NCI-H146 (cell line): Measurements from ENCODE around the gene HDHD3.
"Not testable (repeated sequence)": the region's sequence is repeated elsewhere in the genome, so short reads cannot be mapped to it uniquely, and the experiment has no call there.

Source experiments
- DNase-seq: peaks from one replicate; lab custom pipeline; 2025; lab: John Stamatoyannopoulos, UW

The HDHD3 gene, protein sequence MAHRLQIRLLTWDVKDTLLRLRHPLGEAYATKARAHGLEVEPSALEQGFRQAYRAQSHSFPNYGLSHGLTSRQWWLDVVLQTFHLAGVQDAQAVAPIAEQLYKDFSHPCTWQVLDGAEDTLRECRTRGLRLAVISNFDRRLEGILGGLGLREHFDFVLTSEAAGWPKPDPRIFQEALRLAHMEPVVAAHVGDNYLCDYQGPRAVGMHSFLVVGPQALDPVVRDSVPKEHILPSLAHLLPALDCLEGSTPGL

DNA sequence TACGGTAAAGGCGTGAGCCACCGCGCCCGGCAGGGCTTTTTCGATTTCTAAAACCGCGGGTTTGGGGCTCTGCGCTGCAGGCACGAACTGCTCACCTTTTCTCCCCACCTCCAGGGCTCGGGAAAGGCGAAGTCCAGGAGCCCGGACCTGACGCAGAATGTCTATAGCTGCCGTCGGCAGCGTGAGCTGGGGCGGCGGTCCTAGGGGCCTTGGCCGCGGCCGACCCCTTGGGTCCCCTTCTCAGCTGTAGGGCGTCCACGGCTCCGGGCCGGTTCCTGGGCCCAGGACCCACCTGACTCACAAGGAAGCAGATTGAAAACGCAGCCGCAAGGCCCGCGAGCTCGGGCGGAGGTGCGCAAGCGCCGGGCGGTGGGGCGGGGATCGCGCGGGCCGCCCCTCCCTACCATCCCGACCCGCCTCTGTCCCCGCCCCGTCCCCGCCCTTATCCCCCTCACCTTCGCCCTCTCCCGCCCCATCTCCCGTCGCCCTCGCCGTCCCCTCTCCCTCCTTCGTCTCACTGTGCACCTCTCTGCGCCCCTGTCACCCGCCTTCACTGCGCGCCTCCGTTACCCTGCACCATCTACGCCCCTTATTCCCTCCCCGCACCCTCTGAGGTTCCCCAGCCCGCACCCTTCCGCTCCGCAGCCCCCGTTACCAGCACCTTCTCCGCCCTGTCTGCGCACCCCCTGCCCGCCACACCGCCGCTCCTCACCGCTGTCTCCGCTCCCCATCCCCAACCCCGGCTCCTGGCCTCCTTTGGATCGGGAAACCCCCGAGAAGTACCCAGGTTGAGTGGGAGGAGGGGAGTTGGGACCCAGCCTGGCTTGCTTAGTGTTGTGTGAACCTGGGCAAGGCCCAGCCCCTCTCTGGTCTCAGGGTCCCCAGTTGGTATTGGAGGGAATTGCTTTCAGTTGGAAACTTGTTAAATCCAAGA is at the start of gene HDHD3:
HDHD3 (minus strand) TSS at position 353 of the 934 bp plus-strand sequence. CDS start 2,632 bp downstream, outside the sequence.
- DNase-seq, result peak; percentile 81

DNA sequence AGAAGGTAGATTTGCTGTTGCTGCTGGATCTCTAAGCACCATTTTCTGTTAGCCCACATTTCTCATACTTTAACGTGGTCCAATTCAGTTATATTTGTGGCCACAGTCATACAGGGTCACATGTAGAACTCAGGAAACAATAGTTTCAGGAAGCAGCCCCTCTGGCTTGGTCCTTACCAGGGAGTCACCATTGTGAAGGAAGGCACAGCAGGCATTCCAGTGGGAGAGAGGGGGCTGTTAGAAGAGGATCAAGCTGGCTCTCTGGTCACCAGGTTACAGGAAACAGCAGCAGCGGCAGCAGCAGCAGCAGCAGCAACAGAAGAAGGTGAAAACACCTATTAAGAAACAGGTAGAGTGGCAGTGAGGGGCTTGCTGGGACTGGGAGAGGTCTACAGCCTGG is 48.3 kb upstream of the HDHD3 start:
- peak; percentile 24 for DNase-seq

DNA sequence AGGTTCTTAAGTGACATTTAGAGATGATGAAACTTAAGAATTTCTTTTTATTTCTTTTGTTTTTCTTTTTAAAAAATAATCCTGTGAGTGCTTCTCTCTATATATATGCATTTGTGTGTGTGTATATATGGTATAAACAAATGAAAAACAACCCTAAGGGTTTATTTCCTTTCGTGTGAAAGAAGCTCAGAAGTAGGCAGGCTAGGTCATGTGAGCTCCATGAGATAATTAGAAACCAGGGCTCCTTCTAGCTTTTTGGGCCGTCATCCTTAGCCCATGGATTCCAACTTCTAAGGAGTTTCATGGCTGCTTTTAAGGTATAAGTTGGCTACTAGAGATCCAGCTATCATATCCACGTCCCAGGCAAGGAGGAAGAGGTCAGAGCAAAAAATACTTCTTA is 44.9 kb upstream of the HDHD3 start:
- no peak for DNase-seq

DNA sequence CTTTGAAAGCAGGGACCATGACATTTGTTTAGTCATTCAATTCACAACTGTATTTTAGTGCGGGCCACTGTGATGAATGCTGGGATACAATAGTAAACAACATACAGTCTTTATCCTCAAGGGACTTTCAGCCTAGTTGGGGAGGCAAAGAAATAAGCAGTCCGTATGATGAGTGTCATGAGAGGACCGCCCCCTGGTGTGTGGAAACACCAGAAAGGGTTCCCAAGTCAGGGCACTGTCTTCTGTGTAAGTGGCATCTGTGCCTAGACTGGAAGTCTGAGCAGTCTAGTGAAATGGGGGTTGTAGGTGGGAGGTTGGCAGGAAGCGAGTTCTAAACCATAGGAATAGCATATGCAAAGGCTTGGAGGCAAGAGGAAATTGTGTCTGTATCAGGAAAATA is 40.6 kb upstream of the HDHD3 start:
- DNase-seq, result no peak

DNA sequence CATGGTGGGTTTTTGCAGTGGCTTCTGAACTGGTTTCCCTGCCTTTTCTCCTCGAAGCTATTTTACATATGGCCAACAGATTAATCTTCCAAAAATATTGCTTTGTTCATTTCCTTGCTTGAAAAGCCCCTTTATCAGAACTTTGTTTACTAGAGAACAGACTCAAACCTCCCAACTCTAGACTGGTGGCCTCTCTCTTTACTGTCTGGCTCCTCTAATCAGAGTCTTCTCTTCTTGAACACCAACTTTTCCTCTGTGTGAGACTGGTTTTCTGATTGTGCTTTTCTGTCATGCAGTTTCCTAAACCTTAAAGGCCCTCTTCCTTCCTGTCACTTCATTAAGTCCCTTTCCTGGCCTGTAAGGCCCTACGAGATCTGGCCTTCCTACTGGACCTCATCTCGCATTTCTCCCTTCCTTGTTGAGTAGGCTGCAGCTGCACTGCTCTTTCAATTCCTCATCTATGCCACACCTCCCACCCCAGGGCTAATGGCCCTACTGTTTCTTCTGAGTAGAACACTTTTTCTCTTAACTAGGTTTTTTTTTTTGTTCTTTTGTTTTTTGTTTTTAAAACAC is 39.4 kb upstream of the HDHD3 start:
- no peak for DNase-seq

DNA sequence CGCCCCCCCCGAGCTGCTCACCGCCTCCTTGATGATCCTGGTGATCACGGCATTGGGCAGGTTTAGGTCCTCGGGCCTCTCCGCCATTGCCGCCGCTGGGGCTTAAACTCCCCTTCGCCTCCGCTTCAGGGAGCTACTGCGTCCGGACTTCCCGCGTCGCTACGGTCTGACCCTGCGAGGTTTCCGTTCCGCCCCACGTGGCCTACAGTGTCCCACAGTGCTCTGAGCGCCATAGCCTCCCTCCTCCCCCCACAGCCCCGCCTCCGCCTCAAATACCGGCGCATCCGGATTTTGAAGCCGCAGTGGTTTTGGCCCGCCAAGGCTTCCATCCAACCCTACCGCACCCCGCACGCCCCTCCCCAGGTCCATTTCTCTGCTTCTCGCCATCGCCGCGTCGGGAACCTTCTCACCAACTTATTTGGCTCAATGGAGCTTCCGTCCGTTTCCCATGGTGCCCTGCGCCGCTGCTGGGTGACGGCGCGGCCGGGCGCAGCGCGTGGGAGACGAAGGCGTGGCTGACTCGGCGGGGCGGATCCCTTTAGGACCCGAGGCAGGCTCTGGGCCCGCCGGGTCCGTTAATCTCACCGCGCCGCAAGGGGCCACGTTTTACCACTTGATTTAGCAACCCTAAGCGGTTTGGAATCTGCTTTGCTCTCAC is 33.5 kb upstream of the HDHD3 start, which contains the start of the genes C9orf43 and POLE3:
C9orf43 (plus strand) TSS at position 541 of the 658 bp plus-strand sequence. CDS start 2,747 bp downstream, outside the sequence.
POLE3 (minus strand) TSS at position 469 of the 658 bp plus-strand sequence; CDS start at position 87, 382 bp downstream.
- DNase-seq, result peak; percentile 92

DNA sequence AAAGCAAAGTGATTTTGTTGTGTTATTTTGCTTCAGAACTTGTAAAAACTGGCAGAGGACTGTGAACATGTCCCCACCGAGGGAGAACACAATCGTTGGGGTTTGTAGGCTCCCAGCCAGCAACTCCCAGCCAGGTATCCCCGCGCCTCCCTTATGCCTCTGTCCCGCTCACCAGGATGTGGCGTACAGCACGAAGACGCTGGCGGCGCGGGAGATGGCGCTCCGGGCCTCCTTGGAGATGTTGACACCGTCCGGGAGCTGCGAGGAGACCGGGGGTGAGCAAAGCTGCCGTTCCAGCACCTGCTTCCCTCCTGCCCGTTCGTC is 33.1 kb upstream of the HDHD3 start:
- no peak for DNase-seq

DNA sequence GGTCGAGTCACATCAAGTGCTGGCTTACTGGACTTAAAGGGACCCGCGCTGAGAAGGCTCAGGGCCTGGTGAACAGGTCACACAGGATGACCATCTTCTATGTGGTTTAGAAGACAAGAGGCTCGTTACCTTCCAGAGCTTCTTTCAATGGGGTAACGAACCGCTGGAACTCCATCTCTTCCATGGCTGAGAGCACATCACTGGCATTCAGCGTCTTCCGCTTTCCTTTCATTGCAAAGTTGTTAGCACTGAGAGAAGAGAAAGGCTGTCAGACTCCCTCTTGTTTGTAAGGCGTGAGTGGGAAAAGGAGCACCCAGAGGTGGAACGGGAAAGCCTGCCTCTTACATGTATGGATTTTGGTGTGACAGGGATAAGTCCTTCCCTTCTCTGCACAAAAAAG is 32.7 kb upstream of the HDHD3 start:
- no peak for DNase-seq

DNA sequence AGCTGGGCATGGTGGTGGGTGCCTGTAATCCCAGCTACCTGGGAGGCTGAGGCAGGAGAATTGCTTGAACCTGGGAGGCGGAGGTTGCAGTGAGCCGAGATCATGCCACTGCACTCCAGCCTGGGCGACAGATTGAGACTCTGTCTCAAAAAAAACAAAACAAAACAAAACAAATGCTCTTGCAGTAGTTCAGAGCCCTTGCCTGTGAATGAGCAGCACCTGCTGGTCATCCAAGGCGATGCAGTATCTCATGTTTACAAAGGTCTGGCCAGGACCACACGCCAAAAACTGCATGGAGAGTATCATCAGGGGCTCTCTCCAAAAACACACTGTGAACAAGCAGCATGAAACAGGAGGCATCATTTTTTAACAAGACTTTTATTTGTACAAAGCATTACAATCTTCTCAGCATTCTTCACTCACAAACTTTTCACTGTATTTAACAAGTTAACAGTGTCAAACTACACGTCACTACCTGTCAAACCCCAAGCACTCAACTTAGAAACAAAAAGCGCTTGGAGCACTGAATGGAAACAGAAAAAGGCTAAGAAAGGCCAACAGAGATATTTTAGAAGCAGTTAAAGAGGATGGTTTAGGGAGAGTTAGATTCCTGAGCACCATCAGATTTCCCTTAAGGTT is 30.2 kb upstream of the HDHD3 start:
- peak; percentile 33 for DNase-seq

DNA sequence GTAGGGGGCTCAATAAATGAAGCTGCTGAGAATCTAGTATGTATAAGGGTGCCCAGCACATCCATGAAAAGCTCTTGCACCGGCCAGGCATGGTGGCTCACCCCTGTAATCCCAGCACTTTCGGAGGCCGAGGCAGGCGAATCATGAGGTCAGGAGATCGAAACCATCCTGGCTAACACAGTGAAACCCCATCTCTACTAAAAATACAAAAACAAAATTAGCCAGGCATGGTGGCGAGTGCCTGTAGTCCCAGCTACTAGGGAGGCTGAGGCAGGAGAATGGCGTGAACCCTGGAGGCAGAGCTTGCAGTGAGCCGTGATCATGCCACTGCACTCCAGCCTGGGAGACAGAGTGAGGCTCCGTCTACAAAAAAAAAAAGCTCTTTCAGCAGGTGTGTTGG is 29.6 kb upstream of the HDHD3 start:
- not testable (repeated sequence) for DNase-seq

DNA sequence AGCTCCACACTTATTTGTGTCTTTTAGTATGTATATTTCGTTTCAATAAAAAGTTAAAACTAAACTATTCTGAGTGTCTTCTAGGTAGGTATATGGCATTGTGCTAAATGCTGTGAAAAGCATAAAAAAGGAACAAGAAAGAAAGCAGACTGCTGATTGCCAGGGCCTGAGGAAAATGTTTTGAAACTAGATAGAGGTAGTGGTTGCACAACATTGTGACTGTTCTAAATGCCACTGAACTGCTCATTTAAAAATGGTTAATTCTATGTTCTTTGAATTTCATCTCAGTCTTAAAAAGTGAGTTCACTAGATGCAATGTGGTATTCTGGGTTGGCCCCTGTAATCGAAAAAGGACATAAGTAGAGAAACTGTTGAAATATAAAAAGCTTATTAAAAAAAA is 26.9 kb upstream of the HDHD3 start:
- no peak for DNase-seq

DNA sequence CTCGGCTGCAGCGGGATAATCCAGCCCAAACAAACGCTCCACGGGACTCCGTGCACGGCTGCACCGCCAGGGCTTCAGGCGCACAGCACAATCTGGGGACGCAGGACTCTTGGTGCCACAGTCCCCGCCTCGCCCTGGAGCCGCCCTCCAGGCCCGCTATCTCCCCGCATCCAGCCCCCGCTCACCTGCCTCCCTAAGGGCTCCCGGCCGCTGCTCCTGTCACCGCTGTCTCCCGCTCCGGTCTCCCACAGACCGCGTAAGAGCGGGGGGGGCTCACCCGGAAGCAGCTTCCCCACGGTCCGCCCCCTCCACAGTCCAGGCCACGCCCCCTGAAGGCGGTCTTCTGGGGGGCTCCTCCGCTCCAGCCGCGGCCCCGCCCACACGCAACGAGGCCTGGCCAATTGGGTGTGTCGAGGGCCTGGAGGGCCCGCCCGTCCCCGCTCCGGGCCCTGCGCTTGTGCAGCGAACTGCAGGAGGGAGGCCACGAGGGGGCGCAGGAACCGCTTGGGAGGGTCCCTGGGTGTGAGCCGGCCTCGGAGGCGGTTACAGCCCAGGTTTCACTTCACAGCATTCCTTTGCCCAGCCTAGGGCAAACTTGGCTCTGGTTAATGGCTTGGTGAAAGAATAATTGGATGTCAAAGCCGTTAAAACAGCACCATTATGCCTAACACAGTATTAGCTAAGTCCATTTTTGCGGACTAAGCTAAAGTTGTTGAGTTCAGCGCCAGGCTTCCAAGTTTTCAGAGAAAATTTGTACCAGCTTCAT is 24.4 kb upstream of the HDHD3 start, which contains the start of gene ALAD:
ALAD (minus strand) TSS at position 258 of the 766 bp plus-strand sequence. CDS start 7,725 bp downstream, outside the sequence.
- peak; percentile 96 for DNase-seq

DNA sequence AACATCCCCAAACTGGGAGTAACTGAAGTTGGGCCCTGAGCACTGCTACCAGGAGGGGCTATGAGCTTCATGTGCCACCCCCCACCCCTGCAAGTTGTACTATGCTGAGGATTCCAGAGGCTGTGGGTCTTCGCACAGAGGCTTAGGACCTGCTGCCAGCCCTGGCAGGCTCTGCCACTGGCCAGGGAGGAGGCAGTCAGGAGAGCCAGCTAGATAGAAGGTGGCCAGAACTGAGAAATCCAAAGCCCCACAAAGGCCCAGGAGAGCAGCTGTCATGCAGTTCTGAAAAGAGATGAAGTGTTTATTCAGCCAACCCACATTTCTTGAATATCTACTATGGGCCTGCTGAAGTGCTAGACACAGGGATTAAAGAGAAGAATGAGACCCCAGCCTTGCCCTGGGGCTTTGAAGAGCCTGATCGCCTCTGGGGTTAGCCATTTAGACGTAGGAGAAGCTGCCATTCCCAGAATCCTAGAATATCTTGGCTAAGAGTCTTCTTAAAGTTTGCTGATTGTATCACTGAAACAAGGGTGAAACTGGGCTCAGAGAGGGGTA is 22.9 kb upstream of the HDHD3 start:
- no peak for DNase-seq

DNA sequence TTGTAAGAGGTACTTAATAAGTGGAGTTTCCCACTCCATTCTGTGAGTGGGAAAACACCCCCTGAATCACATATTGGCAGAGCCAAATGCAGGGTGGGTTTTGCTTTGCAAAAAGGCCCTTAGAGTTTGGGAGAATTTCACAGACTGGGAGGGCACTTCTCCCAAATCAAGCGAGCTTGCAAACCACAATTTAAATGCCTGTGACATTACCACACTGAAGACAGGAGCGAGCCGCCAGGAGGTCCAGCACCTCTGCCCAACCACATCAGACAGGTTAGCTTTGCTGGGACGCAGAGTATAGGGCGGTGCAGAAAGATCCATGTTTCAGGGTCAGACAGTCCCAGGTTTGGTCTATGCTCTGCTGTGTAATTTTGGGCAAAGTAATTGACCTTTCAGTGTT is 22.0 kb upstream of the HDHD3 start:
- DNase-seq, result no peak

DNA sequence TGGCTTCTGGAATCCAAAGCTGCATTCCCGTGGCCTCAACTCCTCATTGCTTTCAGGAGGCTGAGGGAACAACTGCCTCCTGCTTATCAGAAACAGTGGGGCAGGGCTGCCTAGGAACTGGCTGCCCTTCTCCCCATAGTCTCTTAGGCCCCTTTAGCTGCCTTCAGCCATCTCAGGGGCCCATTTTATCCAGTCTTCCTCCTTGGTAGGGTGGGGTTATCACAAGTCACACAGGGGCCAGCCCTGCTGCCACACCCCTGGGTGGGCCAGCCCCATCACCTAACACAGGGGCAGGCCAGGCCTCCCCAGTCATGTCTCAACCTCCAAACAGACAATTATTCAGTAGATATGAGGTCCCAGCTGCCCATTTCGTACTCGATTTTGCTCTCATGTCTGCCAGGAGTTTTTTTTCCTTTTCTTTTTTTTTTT is 20.4 kb upstream of the HDHD3 start:
- no peak for DNase-seq

DNA sequence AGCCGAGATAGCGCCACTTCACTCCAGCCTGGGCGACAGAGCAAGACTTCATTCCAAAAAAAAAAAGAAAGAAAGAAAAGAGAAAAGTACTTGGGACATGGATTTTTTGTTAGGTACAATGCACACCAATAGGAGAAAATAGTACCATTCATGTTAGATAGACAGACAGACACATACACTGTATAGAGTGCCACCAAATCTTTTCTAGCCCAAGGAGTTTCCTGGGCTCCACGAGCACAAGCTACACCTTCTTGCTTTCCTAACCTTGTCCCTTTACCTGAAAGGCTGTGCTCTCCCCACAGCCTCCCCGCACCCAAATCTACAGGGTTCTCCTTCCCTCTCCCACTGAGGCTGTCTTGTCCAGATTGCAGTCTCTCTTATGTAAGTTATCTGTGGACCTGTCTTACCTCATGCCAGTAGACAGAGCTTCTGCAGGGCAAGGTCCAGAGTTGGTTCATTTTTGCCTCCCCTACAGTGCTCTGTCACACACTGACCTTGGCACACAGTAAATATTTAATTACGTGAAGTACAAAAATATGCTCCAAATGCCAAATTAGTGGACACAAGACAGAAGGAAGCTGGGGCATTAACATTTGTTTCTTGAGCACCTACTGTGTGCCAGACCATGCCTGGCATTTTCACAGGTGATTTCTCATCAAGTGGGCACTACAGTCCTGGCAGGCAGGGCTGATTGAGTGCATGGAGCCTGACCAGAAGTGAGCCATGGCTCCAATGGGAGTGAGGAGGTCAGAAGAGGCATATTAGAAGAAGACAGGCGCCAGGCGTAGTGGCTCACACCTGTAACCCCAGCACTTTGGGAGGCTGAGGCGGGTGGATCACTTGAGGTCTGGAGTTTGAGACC is 18.4 kb upstream of the HDHD3 start:
- no peak for DNase-seq

DNA sequence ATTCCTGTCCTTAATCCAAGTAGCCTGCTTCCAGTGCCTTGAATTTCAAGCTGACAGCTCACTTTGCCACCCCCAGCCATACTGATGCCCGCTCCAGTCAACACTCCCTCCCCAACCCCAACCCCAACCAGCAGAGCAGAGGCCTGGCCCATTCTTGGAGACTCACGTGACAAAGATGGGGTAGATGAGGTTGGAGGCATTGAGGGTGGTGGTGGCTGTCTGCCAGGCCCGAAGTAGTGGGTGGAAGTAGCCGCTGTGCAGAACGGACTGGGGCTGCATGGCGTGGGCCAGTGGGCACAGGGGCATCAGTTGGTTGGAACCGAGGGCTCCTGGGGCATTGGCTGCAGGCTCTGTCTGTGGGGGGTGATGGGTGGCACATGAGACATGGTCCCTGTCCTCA is 16.5 kb upstream of the HDHD3 start:
- DNase-seq, result no peak

DNA sequence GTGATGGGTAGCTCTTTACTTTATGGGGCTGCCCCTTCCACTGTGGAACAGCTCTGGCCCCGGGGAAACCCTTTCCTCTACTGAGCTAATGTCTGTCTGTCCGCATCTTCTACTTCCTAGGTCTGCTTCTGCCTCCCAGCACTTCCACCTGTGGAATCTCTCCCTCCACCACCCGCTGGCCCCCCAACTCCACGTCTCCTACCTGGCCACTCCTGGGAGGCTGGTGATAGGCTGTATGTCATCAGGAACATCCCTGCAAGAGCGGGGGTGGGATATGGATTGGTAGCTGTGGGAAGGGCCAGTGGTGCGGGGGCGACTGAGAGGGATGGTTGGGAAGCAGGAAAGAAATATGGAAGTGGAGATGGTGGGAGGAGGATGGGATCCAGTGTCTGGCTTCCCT is 15.1 kb upstream of the HDHD3 start:
- DNase-seq, result no peak

DNA sequence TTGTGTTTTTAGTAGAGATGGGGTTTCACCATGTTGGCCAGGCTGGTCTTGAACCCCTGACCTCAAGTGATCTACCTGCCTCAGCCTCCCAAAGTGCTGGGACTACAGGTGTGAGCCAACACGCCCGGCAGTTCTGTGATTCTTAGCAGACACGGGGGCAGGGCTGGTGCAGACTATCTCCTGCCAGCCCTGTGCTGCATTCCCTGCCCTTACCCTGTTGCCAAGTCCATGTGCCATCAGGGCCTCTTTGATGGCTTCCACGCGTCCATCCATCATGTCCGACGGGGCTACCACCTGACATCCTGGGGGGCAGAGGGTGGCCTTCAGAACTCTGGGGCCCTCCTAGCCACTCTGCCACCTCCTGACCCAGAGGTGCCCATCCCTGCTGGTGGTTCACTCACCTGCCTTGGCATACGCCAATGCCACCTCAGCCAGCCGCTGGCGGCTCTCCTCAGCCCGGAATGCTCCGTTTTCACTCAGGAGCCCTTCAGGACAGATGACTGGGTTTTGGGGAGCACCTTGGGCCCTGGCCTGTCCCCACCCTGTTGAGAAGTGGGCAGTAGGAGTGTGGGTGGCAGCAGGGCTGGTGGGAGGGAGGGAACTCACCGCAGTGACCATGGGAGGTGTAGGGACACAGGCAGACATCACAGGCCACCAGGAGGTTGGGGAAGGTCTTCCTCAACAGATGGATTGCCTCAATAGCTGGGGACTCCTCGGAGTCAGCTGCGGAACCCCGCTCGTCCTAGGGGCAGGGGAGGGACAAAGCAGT is 13.6 kb upstream of the HDHD3 start:
- no peak for DNase-seq
